ENCODE data around the gene FAH. TPM values are rescaled to one million over a fixed set of nuclear protein-coding genes. Genes with fewer than 3 reads are reported as not detected.

FAH gene
- total and polyA plus RNA-seq, 7 donors: 9.1 to 60.2 (median 20.7) TPM

DNA sequence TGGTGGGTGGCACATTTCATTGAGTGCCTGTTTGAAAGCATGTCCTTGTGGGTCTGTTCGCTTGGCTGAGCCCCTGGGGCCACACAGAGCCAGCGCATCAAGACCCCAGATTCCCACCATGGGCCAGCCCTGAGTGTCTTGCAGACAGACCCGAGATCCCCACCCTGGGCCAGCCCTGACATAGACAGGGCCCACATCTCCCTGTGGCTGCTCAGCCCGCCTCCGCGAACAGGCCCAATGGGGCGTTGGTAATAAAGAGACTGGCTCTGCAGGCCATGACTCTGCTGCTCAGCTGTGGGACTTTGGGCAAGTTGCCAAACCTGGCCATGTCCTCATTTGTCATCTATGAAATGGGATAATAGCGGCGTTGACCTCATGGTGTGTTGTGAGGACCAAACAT is 22.6 kb downstream of the FAH start:
- no peaks in the 10 kb centered on the region for H3K9me3 ChIP-seq
- H3K4me1 ChIP-seq: peaks cover 32% of the 10 kb centered on the region
- WGBS, 3 donors: 95 to 96% (median 95%) methylated on average over 9 of the region's 9 CpGs
- DNase-seq: peak in 1 of 2 donors; percentile 47
- ATAC-seq: no peak
- H3K36me3 ChIP-seq (ENCODE audit: insufficient read depth in 1 of 2, low read depth in 1 of 2): peaks cover 0 to 20% of the 10 kb centered on the region in 2 donors
- intact Hi-C loops (cut with DNase I): loop anchor here in 1 of 2 donors (10.0 kb wide), 2 partner anchors 281 to 791 kb away; partner anchors contain the start of gene MTHFS
- no peak overlapping the region for H3K27ac ChIP-seq
- H3K4me3 ChIP-seq: no peak overlapping the region
- TF ChIP-seq CTCF (IDR thresholded peaks at IDR 0.05): no peak
- no peaks in the 10 kb centered on the region for H3K27me3 ChIP-seq (ENCODE audit: insufficient read depth in 3 of 3, low read length in 2 of 3)

DNA sequence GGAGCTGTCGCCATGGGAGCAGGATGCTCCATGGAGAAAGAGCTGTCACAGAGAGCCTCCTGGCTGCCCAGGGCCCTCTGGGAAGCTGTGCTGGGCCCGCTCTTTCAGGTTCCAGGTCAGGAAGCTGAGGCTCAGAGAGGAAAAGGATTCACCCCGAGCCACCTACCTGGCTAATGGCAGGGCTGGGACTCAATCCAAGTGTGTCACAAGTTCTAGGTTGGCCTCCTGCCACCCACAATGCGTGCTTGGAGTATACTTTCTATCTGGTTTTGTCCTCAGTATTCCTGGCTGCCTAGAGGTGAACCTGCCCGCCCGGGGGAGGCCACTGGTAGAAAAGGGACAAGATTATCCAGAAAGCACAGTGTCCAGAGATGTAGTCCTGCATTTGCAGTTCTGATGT is 23.6 kb downstream of the FAH start:
- no peak overlapping the region for H3K4me3 ChIP-seq
- H3K4me1 ChIP-seq: peaks cover 32% of the 10 kb centered on the region
- H3K27ac ChIP-seq: peak overlapping the region; percentile 41
- no peak for ATAC-seq
- intact Hi-C loops (cut with DNase I): loop anchor here in 1 of 2 donors (10.0 kb wide), 2 partner anchors 282 to 792 kb away; partner anchors contain the start of gene MTHFS
- 62 to 72% (median 70%) methylated on average over 6 of the region's 6 CpGs for WGBS, 3 donors
- peak in 1 of 2 donors; percentile 44 for DNase-seq
- H3K27me3 ChIP-seq (ENCODE audit: insufficient read depth in 3 of 3, low read length in 2 of 3): no peaks in the 10 kb centered on the region
- TF ChIP-seq CTCF (IDR thresholded peaks at IDR 0.05): no peak
- no peaks in the 10 kb centered on the region for H3K9me3 ChIP-seq
- H3K36me3 ChIP-seq (ENCODE audit: insufficient read depth in 1 of 2, low read depth in 1 of 2): peaks cover 0 to 30% of the 10 kb centered on the region in 2 donors

- intact Hi-C loops (cut with DNase I): loop anchor here in 1 of 2 donors (10.0 kb wide), 2 partner anchors 282 to 792 kb away; partner anchors contain the start of gene MTHFS
These were observed 24.4 kb downstream of the FAH start for GRCh38 chr15:80177156-80177555.

GRCh38 chr15:80179025-80179759 is 26.4 kb downstream of the FAH start:
- DNase-seq (no peak), ATAC-seq (no peak)
- Histone ChIP-seq H3K4me1 (peaks cover 47% of the 10 kb centered on the region), H3K4me3 (no peak overlapping the region), H3K27me3 (ENCODE audit: insufficient read depth in 3 of 3, low read length in 2 of 3) (no peaks in the 10 kb centered on the region), H3K27ac (peak overlapping the region; percentile 60), H3K9me3 (no peaks in the 10 kb centered on the region), H3K36me3 (ENCODE audit: insufficient read depth in 1 of 2, low read depth in 1 of 2) (peaks cover 0 to 34% of the 10 kb centered on the region in 2 donors)
- intact Hi-C loops (cut with DNase I): loop anchor here in 1 of 2 donors (10.0 kb wide), 2 partner anchors 284 to 794 kb away; partner anchors contain the start of gene MTHFS
- TF ChIP-seq CTCF (IDR thresholded peaks at IDR 0.05): no peak
- WGBS, 3 donors: 63 to 72% (median 72%) methylated on average over 17 of the region's 17 CpGs

More at GRCh38 chr15:80177156-80177555, 24.4 kb downstream of the FAH start:
- peaks cover 0 to 34% of the 10 kb centered on the region in 2 donors for H3K36me3 ChIP-seq (ENCODE audit: insufficient read depth in 1 of 2, low read depth in 1 of 2)
- H3K4me3 ChIP-seq: no peak overlapping the region
- 90 to 98% (median 97%) methylated on average over 2 of the region's 2 CpGs for whole genome bisulfite sequencing, 3 donors
- no peak overlapping the region for H3K27ac ChIP-seq
- DNase-seq (no peak), ATAC-seq (no peak)
- TF ChIP-seq CTCF (IDR thresholded peaks at IDR 0.05): no peak
- H3K9me3 ChIP-seq: no peaks in the 10 kb centered on the region
- H3K4me1 ChIP-seq: peaks cover 36% of the 10 kb centered on the region
- no peaks in the 10 kb centered on the region for H3K27me3 ChIP-seq (ENCODE audit: insufficient read depth in 3 of 3, low read length in 2 of 3)
